Gastroesophageal sphincter (tissue), 3 donors: ENCODE measurements around the gene GSC.

Experiments used
- EP300 ChIP-seq: sonication (generic); formaldehyde crosslinking; IDR thresholded peaks from one replicate; pipeline ENCODE4 v1.6.1; 2017; ENCODE audit warnings: antibody characterized with exemption, mild to moderate bottlenecking
- POLR2A ChIP-seq, 2 donors: fragments of 450-650 bp; IDR thresholded peaks; one replicate each; pipeline ENCODE4 v1.6.1; 2017; ENCODE audit warnings: antibody characterized with exemption in 2 of 2, mild to moderate bottlenecking in 2 of 2, moderate library complexity in 1 of 2
- POLR2AphosphoS5 ChIP-seq: sonication (generic); formaldehyde crosslinking; IDR thresholded peaks from one replicate; pipeline ENCODE4 v1.6.1; 2017; ENCODE audit warnings: antibody characterized with exemption
- TF ChIP-seq, protein P1 (sequence below), 4 experiments: fragments of 200-600 bp in 2 of 4; fragments of 450-650 bp in 2 of 4; sonication (generic) in 1 of 4; IDR thresholded peaks; one replicate each; pipeline ENCODE4 v1.5.1; 2017 to 2019; ENCODE audit warnings: antibody characterized with exemption in 4 of 4, mild to moderate bottlenecking in 2 of 4, moderate library complexity in 2 of 4

GRCh38 chr14:94771906-94772490 is 2.1 kb upstream of the GSC start:
- no peak for TF ChIP-seq POLR2A (IDR thresholded peaks at IDR 0.05)
- TF ChIP-seq, protein P1, sequence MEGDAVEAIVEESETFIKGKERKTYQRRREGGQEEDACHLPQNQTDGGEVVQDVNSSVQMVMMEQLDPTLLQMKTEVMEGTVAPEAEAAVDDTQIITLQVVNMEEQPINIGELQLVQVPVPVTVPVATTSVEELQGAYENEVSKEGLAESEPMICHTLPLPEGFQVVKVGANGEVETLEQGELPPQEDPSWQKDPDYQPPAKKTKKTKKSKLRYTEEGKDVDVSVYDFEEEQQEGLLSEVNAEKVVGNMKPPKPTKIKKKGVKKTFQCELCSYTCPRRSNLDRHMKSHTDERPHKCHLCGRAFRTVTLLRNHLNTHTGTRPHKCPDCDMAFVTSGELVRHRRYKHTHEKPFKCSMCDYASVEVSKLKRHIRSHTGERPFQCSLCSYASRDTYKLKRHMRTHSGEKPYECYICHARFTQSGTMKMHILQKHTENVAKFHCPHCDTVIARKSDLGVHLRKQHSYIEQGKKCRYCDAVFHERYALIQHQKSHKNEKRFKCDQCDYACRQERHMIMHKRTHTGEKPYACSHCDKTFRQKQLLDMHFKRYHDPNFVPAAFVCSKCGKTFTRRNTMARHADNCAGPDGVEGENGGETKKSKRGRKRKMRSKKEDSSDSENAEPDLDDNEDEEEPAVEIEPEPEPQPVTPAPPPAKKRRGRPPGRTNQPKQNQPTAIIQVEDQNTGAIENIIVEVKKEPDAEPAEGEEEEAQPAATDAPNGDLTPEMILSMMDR (IDR thresholded peaks at IDR 0.05): no peak
- TF ChIP-seq EP300: no peak
- no peak for TF ChIP-seq POLR2AphosphoS5
